NCI-H345 treated with DMSO at 0.1 percent for 48 hours (cell line): ENCODE results near the gene PRLR.
"Not testable (repeated sequence)": the region's sequence is repeated elsewhere in the genome, so short reads cannot be mapped to it uniquely, and the experiment has no call there.

Source experiments
- DNase-seq: peaks from one replicate; lab custom pipeline; 2025; ENCODE audit not compliant: unreplicated experiment; lab: John Stamatoyannopoulos, UW

Gene PRLR

DNA sequence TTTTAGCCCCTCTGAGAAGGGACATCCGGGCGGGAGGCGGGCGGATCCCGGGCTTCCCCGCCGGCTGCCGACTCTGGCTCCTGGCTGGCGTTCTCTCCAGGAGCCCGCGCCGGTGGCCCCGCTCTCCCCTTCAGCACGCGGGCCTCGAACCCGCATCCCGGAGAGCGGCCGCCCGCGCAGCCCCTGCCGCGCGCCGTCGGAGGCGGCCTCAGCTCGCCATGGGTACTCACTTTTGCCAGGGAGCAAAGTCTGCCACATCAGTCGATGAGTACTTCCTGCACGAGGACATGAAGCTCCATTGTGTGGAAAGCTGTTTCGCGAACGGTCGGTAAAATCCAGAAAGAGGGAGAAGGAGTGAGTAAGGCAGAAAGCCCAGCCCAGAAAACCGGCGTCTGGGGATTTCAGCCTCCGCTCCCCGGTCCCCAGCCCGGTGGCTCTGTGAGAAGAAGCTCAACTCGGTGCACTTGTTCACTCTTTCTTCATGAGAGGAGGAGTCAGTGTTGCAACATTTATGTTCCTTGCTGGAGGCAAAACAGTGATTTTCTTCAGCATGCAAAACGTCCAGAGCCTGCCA is at the start of gene PRLR:
Gene PRLR (minus strand): TSS at position 450 of the 574 bp plus-strand sequence. CDS start 140,867 bp downstream, outside the sequence.
- DNase-seq, result no peak

DNA sequence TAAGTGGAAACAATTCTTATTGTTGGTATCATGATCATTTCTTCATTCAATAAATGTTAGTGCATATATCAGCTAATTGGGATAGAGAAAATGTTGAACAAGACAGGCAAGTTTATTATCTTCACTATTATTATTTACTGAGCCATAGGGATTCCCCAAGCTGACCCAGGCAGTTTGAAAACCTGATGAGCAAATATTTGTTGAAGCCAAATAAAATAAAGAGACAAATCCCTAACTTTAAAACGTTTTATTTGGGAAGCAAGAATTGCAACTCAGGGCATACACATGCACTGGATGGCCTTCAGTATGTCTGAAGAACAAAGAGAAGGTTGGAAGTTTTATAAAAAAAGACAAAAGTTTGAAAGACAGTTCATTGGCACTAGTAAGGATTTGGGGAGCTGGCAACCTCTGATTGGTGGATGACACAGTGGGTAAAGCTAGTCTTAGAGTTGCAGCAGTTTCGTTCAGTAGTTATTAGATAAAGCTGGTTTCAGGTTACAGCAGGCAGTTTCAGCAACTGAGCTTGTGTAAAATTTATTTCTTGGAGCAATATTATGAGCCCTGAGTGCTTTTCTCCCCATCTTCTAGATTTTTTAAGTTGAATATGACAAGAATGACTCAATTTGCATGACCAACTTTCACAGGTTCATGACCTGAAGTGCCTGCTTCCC is 44.7 kb upstream of the PRLR start:
- no peak for DNase-seq

DNA sequence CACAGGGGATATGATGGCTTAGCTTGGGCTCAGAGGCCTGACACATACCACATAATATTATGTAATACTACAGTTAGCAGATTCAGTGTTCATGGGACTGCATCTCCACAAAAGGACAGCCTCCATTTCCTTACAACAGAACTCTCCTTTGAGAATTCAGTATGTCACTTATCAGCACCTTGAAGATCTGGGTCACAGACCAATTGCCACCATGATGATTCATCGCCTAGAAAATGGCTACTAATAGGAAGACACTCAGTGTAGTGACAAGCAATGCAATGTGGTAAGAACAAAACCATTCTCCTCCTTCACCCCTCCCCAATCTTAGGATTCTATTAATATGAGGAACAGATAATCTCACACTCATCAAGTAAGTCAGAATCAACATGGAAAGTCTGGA is 38.7 kb upstream of the PRLR start:
- DNase-seq, result no peak

DNA sequence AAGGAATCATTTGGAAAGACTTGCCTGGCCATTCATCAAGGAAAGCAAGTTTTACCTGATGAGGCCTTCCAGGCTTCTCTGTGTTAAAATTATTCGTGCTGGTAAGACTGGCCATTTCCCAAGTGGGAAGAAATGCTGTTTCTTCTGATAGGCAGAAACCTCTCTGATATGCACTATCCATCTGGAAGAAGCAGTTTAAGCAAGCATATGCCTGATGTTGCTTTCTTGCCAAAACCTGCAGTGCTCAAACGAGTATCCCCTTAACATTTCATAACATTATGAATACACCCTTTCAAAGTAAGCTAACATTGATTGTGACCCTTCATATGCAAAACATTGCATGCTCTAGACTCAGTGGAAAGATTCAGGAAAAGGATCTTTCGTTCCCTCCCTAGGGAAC is 36.0 kb upstream of the PRLR start:
- no peak for DNase-seq

DNA sequence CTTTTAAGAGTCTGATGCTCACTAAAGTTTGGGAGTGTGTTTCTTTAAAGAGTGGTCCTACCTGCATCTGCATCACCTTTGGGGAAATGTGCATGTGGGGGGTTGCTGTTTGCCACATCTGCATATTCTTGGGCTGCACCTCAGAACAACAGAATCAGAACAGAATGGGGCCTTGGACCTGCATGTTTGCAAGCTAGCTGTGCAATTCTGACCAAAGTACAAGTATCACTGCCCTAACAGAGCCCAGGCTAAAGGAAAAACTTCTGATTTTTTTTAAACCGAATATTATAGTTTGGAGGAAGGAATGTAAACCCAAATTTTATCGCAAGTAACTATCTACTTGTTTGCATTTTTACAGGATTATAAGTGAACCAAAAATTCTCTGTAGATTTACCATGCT is 34.2 kb upstream of the PRLR start:
- DNase-seq, result no peak

DNA sequence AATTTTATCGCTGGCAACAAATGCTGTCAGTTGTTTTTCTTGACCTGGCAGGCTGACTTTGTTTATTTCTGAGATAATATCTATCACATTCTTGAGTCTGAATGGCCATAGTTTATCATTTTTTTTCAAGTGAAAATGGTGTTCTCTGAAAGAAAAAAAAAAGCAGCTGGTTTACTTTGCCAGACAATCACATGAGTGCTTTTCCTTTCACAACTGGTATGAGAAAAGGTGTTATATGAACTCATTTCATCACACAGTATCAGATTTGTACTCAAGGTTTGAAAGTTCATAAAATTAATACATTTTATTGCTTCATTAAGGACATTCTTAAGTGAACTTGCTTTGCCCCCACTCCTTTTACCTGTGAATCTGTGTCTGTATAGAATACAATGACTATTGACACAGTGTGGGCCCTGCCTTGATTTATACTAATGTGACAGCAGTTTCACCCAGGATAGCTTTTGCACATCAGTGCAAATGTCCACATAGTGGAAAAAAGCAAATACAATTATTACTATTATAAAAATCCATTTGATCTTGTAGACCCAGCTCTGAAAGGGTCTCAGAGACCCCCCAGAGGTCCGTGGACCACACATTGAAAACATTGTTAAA is 33.1 kb upstream of the PRLR start:
- no peak for DNase-seq

DNA sequence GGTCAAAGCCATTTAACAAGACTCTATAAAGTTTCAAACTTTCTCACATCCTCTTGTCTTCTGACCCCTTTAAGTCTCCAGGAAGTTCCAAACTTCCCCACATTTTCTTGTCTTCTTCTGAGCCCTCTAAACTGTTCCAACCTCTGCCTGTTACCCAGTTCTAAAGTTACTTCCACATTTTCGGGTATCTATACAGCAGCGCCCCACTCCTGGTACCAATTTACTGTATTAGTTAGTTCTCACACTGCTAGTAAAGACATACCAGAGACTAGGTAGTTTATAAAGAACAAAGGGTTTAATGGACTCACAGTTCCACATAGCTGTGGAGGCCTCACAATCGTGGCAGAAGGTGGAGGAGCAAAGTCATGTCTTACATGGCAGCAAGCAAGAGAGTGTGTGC is 23.3 kb upstream of the PRLR start:
- DNase-seq, result no peak

DNA sequence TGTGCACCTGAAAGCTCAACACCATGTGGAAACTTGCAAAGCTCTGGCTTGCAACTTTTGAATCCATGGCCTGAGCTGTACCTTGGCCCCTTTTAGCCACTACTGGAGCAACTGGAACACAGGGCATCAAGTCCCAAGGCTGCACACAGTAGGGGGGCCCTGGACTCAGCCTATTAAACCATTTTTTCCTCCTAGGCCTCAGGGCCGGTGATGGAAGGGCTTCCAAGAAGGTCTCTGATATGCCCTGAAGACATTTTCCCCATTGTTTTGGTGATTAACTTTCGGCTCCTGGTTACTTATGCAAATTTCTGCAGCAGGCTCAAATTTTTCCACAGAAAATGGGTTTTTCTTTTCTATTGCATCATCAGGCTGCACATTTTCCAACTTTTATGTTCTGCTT is 22.7 kb upstream of the PRLR start:
- DNase-seq, result no peak

DNA sequence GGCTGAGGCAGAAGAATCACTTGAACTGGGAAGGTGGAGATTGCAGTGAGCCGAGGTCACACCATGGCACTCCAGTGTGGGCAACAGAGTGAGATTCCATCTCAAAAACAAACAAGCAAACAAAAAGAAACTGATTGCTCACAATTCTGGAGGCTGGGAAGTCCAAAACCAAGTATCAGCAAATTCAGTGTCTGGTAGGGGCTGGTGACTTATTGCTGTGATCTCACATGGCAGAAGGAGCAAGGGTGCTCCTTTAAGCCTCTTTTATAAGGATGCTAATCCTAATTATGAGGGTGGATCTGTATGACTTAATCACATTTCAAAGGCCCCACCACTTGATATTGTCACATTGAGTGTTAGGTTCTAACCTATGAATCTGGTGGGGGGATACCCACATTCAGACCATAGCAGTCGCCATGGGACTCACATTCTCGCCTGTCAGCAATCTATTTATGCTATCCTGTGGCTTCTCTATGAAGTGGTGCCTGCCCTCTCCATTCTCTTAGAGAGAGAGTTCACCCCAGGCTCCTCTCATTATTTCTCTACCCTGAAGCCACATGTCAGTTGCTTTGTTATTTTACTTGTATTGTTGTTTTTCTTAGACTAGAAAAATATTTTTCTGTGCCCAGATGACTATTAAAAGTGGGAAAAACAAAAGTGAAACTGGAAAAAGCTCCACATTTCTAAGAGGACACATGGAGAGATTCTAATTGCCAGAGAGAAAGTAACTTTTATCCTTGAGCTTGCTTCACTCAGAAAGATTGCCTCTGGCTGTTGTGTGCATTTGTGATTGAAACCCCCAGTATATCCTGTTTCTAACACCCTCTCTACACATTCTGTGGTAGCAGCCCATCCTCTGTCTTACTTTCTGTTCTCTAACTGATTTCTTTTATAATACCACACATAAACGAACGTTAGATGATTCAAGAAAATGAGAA is 18.8 kb upstream of the PRLR start:
- DNase-seq, result no peak

DNA sequence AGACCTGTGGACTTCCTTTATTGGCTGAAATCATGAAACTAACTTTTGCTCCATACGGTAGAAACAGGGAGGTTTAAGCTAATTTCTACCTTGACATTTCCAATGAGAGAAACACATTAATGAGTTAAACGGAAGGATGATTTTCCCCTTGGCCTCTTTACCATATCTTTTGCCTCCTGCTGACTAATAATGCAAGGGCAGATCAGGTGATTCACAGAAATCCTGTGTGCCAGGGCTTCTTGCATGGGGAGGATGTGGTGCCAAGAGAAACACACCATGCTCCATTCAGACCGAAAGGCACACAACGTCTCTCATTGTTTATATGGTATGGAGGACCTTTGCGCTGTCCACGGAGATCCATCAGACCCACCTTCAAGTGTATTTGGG is 17.4 kb upstream of the PRLR start:
- no peak for DNase-seq

DNA sequence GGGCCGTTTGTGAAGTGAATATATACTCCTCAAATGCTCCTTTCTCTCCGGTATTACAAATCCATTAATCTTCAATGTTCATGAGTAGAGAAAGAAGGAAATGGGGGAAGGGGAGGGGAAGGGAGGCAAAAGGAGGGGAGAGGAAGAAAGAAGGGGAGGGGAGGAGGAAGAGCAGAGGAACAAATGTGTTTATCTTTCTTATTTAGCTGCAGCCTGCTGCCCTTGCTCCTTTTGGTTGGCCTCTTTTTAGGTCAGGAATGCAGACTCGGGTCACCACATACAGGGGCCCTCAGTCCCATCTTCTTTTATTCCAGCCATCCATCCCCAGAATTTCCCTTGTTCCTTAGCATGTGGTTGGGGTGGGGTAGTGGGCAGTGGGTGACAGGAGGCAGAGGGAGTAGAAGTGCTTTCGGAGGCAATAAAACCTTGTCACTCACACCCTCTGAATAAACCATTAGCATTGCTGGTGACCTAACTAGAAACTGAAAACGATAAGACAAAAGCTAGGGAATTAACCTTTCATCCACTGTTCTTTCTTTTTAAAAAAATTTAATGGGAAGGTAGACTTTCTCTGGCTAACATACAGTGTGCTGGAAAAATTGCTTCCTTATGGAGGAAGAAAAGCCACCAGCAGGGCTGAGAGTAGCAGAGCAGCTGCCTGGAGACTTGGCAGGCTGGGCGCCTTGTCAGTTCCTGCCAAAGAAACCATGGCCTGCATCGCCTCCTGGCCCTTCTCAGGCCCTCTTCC is 16.8 kb upstream of the PRLR start:
- no peak for DNase-seq

DNA sequence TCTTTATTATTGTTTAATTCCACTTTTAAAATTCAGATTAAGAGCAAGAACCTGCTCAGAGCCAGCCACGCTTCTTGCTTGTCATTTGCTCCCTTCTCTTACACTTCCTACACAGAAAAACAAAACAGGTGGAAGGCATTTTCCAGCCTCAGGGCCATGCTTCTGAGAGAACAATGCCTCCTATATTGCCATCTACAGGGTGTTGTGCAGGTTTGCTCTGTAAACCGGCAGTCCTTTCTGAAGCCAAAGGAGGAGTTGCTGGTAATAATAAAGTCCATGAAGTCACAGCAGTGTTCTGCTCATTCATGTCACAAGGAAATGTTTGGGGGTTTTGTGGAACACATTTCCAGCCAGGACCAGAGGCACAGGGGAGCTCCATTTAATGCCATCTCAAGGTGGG is 16.1 kb upstream of the PRLR start:
- DNase-seq, result no peak

DNA sequence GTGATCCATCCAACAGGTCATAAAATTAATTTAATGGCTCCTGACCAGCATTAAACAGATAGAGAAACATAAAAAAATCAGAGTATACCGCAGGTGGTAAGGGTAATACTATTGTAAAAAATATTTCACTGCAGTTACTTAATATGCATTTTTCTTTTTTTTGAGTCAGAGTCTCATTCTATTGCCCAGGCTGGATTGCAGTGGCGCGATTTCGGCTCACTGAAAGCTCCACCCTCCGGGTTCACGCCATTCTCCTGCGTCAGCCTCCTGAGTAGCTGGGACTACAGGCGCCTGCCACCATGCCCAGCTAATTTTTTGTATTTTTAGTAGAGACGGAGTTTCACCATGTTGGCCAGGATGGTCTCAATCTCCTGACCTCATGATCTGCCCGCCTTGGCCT is 15.1 kb upstream of the PRLR start:
- not testable (repeated sequence) for DNase-seq

DNA sequence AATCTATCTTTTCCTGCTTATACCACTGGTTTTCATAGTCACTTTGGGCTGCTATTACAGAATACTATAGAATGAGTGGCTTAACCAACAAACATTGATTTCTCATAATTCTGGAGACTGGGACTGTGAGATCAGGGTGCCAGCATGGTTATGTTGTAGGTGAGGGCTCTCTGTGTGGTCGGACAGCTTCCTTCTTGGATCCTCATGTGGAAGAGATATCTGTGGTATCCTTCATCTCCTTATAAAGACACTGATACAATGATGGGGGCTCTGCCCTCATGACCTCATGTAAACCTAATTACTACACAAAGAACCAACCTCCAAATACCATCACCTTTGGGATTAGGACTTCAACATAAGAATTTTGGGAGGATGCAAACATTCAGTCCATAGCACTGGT is 13.9 kb upstream of the PRLR start:
- DNase-seq, result no peak

DNA sequence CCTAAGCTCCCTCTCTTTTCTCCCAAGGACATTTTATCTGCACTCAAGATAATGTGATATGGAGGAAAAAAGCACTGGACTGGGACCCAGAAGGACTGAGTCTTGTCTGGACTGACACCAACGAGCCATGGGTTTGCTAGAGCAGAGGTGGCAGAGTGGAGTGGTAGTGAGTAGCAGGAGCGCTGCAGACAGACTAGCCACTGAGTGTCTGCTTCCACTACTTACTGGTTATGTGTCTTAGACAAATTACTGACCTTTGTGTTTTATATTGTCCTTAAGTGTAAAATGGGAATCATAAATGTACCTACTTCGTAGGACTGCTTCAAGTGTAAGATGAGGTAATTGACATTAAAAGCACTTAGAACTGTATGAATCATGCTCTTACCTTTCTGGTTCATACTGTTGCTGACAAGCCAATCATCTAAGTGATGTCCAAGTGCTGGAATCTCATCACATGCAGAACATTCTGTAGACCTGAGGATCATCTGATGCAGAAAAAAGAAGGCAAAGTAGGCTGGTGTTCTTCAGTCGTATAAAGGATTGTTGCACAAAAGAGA is 12.5 kb upstream of the PRLR start:
- no peak for DNase-seq

DNA sequence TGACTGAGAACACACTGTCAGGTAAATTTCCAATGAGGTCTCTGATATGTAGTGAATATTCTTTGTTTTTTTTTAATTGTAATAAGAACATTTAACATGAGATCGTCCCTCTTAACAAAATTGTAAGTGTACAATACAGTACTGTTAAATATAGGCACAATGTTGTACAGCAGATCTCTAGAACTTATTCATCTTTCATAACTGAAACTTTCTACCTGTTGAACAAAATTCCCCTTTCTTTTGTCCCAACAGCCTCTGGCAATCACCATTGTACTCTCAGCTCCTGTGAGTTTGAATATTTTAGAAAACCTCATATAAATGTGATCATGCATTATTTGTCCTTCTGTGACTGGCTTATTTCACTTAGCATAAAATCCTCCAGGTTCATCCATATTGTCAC is 10.6 kb upstream of the PRLR start:
- DNase-seq, result no peak

DNA sequence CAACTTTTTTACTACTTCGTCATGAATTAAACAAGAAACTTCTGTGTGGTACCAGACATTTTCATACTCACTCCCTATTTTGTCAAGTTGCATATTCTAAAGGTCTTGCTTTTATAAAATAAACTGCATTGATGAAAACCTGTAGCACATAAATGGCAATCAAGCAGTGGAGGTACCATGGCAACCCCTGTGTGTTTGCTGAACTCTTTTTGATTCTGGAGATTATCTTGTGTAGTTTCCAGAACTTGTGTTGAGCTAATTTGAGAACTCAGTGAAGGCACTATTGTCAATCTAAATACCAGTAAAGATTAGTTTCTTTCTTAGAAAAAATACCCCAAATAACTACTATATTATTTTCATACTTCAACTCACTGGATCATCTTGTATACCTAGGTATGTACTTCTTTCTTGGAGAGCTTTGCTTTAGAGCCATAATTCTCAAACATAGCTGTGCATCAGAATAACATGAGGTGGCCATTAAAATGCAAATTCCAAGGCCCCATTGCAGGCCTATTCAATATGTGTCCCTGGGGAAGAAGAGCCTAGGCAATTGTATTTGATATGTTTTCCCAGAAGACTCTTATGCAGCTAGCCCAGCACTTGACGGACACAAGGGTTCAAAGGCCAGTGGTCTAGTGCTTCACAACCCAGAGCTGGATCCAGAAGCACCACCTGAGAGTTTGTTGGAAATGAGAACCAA is 9.8 kb upstream of the PRLR start:
- no peak for DNase-seq

DNA sequence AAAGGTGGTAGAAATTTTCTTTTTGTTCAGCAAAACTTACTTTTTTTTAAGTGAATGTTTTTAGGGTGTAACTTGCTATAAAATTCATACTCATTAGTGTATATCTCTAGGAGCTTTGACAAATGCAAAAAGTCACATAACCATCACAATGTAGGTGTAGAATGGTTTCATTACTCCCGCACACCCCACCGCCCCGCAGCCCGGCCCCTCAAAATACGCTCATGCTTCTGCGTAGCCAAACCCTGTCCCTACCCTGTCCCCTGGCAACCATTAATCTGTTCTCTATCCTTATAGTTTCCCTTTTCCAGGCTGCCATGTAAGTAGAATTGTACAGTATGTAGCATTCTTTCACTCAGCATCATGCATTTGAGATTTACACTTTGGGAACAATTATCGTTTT is 9.2 kb upstream of the PRLR start:
- DNase-seq, result no peak

DNA sequence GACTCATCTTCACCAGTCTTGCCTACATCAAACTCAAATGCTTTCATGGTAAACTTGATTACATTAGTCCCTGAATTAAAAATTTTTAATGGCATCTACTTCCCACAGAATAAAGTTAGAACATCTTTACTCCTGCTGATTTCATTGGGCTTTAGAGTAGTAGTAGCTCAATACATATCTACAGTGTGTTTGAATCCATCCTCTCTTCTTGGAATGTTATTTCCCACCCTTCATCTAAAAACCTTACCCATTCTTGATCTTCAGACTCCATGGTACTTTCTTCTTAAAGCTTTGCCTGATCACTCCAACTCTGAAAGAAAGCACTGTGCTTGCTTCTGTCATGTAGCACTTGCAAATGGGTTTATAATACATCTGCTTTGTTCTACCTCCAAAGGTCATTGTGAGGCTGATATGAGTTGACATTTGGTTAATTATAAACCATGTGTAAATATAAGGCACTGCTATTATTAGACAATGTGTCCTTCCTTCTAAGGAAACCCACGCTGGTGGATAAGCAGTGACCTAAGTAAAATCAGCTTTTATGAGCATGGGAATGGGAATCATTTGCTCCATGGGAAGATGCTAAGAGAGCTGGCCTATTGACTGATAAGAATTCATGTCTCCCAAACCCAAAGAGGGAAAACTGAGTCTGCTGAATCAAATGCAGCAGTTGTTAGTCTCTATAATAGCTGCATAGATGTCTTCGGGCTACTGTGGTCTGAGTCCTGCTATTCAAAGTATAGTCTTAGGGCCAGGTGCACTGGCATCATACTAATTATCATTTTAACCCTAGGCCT is 7.5 kb upstream of the PRLR start:
- DNase-seq, result no peak
